ENCODE data around the gene SPG7.
A peak's percentile ranks its signal among the peaks of the same experiment; 100 is the strongest.

Gene SPG7

DNA sequence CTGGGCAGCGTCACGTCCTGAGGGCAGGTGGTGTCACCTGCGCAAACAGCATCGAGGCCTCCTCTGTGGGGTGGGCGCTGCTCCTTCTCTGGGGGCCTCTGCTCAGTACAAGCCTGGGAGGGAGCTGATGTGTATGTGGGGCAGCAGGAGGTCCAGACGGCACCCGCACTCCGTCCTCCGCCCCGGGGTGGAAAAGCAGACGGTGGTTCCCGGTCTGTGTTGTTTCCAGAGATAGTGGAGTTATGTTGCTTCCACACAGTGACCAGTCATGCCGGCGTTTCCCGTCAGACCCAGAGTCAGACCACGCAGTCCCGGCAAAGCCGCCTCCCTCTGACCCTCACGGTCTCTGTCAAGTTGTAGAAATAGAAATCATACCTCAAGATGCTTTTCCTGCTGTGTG, 38.6 kb downstream of the SPG7 start:
- DNase-seq (ENCODE audit: low read depth in 2 of 2): no peak

- no peak for DNase-seq (ENCODE audit: low read depth in 2 of 2)
Measured at GRCh38 chr16:89547291-89547690, 39.1 kb downstream of the SPG7 start.

DNA sequence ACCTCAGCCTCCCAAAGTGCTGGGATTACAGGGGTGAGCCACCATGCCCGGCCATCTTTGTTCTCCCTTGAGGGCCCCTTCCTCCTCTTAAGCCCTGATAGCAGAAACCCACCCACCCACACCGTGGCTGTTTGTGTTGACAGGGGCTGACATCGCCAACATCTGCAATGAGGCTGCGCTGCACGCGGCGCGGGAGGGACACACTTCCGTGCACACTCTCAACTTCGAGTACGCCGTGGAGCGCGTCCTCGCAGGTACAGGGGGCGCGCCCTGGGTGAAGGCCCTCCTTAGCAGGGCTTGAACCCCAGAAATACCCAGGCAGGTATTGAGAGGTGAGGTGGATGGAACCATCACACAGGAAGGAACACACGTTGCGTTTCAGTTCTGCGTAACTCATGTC, 39.7 kb downstream of the SPG7 start:
- no peak for DNase-seq (ENCODE audit: low read depth in 2 of 2)

DNA sequence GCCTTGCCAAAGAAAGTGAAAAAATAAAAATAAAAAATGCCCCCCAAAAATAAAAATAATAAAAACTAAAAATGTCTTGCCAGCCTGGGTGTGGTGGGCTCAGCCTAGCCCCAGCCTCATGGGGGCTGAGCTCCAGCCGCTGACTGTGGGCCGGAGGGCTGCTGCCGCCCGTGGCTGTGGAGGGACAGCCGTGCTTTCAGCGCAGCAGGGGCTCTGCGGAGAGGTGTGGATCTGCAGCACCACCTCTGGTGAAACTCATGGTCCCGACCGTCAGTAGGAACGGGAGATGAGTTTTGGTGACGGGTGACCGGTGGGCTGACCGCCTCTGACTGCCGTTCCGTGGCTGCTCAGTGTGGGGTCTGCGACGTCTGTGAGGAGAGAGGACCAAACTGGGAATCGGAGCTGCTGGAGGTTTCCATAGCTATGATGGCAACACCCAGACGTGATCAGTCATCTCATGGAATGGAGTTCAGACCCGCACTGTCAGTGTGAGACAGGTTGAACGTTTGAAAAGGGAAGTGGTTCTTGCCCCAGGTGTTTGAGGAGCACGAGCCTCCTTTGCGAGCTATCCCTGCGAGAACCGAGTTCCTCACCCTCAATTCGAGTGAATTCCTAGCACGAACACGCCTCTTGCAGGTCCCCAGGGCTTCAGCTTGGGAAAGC, 40.3 kb downstream of the SPG7 start:
- no peak for DNase-seq (ENCODE audit: low read depth in 2 of 2)

DNA sequence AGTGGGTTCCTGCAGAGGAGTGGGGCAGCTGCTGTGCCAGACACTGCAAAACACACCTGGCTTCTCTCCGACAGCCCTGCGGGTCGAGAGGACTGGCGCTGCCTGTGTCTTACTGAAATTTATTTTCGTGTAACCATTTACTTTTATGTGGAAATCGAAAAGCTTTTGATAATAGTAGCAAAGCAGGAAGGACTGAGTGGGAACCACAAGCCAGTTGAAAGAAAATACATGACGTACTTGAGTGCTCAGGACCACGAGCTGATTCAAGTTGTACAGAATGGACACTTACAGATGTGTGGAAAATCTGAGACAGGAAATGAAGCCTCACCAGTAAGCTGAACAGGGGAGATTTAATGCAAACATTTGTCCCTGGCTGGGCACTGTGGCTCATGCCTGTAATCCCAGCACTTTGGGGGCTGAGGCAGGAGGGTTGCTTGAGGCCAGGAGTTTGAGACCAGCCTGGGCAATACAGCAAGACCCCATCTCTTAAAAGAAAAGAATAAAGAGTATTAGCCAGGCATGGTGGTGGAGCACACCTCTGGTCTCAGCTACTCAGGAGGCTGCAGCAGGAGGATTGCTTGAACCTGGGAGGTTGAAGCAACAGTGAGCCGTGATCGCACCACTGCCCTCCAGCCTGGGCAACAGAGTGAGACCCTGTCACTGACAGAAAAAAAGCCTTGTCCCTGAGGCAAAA, 41.0 kb downstream of the SPG7 start:
- DNase-seq (ENCODE audit: low read depth in 2 of 2): no peak

GRCh38 chr16:89550421-89551007, 42.3 kb downstream of the SPG7 start:
- DNase-seq (ENCODE audit: low read depth in 2 of 2): no peak

- no peak for DNase-seq (ENCODE audit: low read depth in 2 of 2)
Measured at GRCh38 chr16:89552329-89552728, 44.1 kb downstream of the SPG7 start.

GRCh38 chr16:89552913-89553312, 44.7 kb downstream of the SPG7 start:
- DNase-seq (ENCODE audit: low read depth in 2 of 2): no peak

GRCh38 chr16:89553733-89554132, 45.5 kb downstream of the SPG7 start:
- no peak for DNase-seq (ENCODE audit: low read depth in 2 of 2)

- DNase-seq (ENCODE audit: low read depth in 2 of 2): no peak
Measured at GRCh38 chr16:89554343-89554742, 46.1 kb downstream of the SPG7 start.

DNA sequence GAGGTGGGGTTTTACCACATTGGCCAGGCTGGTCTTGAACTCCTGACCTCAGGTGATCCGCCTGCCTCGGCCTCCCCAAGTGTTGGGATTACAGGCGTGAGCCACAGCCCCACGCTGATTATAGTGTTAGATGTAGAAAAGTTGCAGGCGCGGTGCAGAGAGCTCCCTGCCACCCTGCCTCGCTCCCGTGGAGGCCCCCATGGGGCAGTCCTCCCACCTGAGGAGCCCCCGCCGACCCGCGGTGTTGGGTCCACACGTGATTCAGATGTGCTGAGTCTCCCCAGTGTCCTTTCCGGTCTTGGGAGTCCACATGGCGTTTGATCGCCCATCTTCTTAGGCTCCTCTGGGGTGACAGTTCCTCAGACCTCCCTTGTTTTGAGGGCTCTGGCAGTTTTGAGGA, 47.1 kb downstream of the SPG7 start:
- no peak for DNase-seq (ENCODE audit: low read depth in 2 of 2)

DNA sequence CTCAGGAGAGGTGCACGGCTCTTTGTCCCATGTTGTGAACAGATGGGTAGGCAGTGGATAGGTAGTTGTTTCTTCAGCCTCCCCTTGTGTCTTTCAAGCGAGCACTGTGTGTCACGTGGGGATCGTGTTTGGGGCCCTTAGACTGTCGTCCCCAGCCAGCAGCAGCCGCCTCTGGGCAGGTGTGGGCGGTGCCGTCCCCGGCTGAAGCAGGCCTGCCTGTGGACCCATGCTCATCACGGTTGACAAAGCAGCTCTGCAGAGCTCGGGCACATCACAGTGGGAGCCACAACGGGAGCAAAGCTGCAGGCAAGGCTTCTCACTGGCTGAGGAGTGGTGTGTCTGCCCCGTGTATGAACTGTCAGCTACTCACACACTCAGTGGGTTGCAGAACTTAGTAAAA, 47.6 kb downstream of the SPG7 start:
- no peak for DNase-seq (ENCODE audit: low read depth in 2 of 2)

DNA sequence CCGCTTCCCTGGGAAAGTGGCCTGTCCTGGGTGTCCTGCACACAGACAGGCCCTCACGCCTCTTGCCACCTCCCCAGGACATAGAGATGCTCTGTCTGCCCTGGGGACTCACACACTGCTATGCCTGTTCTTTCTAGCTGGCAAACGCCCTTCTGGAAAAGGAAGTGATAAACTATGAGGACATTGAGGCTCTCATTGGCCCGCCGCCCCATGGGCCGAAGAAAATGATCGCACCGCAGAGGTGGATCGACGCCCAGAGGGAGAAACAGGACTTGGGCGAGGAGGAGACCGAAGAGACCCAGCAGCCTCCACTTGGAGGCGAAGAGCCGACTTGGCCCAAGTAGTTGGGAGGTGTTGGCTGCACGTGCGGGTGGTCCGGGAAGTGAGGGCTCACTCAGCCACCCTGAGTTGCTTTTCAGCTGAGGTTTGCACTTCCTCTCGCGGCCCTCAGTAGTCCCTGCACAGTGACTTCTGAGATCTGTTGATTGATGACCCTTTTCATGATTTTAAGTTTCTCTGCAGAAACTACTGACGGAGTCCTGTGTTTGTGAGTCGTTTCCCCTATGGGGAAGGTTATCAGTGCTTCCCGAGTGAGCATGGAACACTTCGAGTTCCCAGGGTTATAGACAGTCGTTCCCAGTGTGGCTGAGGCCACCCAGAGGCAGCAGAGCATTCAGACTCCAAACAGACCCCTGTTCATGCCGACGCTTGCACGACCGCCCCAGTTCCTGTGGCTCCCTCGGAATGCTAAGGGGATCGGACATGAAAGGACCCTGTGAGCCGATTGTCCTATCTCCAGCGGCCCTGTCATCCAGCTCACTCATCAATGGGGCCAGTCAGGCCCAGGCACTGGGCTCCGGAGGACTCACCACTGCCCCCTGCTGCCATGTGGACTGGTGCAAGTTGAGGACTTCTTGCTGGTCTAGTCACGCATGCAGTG, 48.8 kb downstream of the SPG7 start:
- peak; percentile 73 to 85 for DNase-seq (ENCODE audit: low read depth in 2 of 2)

GRCh38 chr16:89557690-89558490, 49.7 kb downstream of the SPG7 start:
- no peak for DNase-seq (ENCODE audit: low read depth in 2 of 2)

DNA sequence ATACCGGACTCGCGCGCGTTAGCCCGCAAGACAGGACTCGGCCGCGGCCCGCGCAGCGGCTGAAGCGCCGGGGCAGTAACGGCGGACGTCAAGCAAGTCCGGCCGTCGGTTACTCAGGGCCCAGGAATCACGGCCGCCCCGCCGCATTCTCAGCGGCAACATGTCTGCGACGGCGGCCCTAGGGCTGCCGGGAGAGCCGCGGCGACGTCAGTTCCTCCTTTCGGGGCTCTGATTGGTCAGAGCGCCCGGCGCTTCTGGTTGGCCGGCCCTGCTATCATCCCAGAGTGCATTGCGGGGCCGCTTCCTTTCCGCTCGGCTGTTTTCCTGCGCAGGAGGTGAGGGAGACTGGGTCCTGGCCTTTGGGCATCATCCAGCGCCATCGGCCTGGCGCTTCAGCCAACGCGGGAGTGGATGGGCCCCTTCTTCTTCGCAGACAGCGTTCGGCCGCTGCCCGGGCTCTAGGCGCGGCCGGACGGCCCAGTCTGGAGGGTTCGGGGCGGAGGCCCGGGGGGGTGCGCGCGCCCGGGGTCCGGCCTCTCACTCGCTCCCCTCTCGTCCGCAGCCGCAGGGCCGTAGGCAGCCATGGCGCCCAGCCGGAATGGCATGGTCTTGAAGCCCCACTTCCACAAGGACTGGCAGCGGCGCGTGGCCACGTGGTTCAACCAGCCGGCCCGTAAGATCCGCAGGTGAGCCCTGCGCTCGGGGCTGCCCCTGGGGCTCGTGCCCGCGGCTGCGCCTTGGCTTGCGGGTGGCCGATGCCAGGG, 52.4 kb downstream of the SPG7 start, which contains the start of gene RPL13:
Gene RPL13, plus strand, starts transcription at position 305 of the 764 bp plus-strand sequence. Its CDS starts 278 bp downstream, at position 583.
- DNase-seq (ENCODE audit: low read depth in 2 of 2): peak; percentile 90

DNA sequence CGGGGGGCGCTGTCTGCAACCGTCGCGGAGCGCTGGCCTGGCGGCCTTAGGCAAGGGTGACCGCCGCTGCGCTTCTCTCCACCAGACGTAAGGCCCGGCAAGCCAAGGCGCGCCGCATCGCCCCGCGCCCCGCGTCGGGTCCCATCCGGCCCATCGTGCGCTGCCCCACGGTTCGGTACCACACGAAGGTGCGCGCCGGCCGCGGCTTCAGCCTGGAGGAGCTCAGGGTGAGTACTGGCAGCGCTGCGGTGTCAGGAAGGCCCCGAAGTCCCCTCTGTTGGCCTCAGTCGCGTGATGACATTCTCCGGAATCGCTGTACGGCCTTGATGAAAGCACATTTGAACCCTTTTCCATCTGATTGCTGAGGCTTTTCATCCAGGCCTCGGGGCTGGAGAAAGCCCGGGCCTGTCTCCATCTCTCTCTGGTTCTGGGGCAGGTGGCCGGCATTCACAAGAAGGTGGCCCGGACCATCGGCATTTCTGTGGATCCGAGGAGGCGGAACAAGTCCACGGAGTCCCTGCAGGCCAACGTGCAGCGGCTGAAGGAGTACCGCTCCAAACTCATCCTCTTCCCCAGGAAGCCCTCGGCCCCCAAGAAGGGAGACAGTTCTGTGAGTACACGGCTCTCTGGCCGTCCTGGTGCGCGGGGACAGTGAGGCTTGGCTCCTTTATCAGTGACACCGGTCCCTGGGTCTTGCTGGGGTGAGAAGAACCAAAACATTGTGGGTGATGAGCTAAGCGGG, 53.1 kb downstream of the SPG7 start:
- no peak for DNase-seq (ENCODE audit: low read depth in 2 of 2)

GRCh38 chr16:89561884-89562599, 53.8 kb downstream of the SPG7 start:
- DNase-seq (ENCODE audit: low read depth in 2 of 2): no peak

- no peak for DNase-seq (ENCODE audit: low read depth in 2 of 2)
Measured at GRCh38 chr16:89562939-89563338, 54.7 kb downstream of the SPG7 start.
